ENCODE results near the gene DEDD. TPM values are rescaled to one million over a fixed set of nuclear protein-coding genes. Genes with fewer than 3 reads are reported as not detected.

The DEDD gene
- total RNA-seq, 1 experiment from 2014 or later: 32.8 TPM

GRCh38 chr1:161180639-161181038 is 48.2 kb upstream of the DEDD start (continued):
- no peak for TF ChIP-seq REST (IDR thresholded peaks at IDR 0.05; ENCODE audit: low read depth)

- intact Hi-C loops (cut with micrococcal nuclease): no loop called here
- RAD21 ChIA-PET (ENCODE audit: low non-redundant PET in 1 of 2, low total read pairs in 2 of 2, uncharacterized antibody in 2 of 2, unreplicated experiment in 2 of 2): no interaction called here
- POLR2A ChIA-PET: interaction anchor here (2.1 kb wide), 1 partner anchor 13 kb away, joined by 4 read pairs; the partner anchor contains the start of gene PPOX
Measured at GRCh38 chr1:161179698-161180097, 47.2 kb upstream of the DEDD start.

More at GRCh38 chr1:161179698-161180097, 47.2 kb upstream of the DEDD start:
- Histone ChIP-seq H3K9me2 (ENCODE audit: insufficient read depth) (no peaks in the 10 kb centered on the region), H3K27me3 (ENCODE audit: insufficient read depth, low read length) (no peaks in the 10 kb centered on the region), H3K4me2 (ENCODE audit: low read length) (no peak overlapping the region), H3K36me3 (ENCODE audit: control insufficient read depth in 1 of 2, insufficient read depth in 2 of 2, low read length in 2 of 2) (peaks cover 2 to 4% of the 10 kb centered on the region in 2 experiments; a peak in 1 of 4 replicates), H3K4me3 (replicated peaks in 1 of 2; ENCODE audit: low read depth in 1 of 2, low read length in 2 of 2) (no peak overlapping the region), H3K79me2 (ENCODE audit: insufficient read depth, low read length) (peaks cover 17% of the 10 kb centered on the region), H4K20me1 (ENCODE audit: insufficient read depth) (no peaks in the 10 kb centered on the region), H3K9me3 (ENCODE audit: control insufficient read depth in 1 of 2, insufficient read depth in 1 of 2, low read depth in 1 of 2, low read length in 2 of 2) (no peaks in the 10 kb centered on the region), H3K27ac (ENCODE audit: low read depth, low read length) (no peak overlapping the region), H2AFZ (ENCODE audit: low read depth, low read length, poor library complexity, severe bottlenecking) (no peak overlapping the region), H3K4me1 (ENCODE audit: control insufficient read depth in 1 of 2, insufficient read depth in 2 of 2, low read length in 2 of 2) (peaks cover 19 to 35% of the 10 kb centered on the region in 2 experiments), H3K9ac (ENCODE audit: low read length) (no peak overlapping the region)
- DNase-seq (ENCODE audit: low read depth, low spot score) (no peak), ATAC-seq (no peak)
- no TSS peak for BruUV-seq (replicated peaks)
- no peak for TF ChIP-seq CBX3 (IDR thresholded peaks at IDR 0.05; ENCODE audit: low read depth)
- no peak for TF ChIP-seq ATF3 (IDR thresholded peaks at IDR 0.05)
- TF ChIP-seq SP1 (IDR thresholded peaks at IDR 0.05; ENCODE audit: low read depth): no peak
- no peak for TF ChIP-seq ELF1 (IDR thresholded peaks at IDR 0.05; ENCODE audit: borderline replicate concordance, low read depth)
- TF ChIP-seq EZH2 (IDR thresholded peaks at IDR 0.05): no peak
- TF ChIP-seq SIN3A (IDR thresholded peaks at IDR 0.05; ENCODE audit: low read depth): no peak
- no peak for TF ChIP-seq EGR1 (IDR thresholded peaks at IDR 0.05; ENCODE audit: low read depth)
- no peak for TF ChIP-seq EZH2phosphoT487 (IDR thresholded peaks at IDR 0.05; ENCODE audit: borderline replicate concordance)
- TF ChIP-seq SRF (IDR thresholded peaks at IDR 0.05; ENCODE audit: low read depth): no peak
- no peak for TF ChIP-seq YY1 (IDR thresholded peaks at IDR 0.05; ENCODE audit: extremely low read depth, insufficient replicate concordance, low read depth, low read length)
- no peak for TF ChIP-seq ZBTB33 (IDR thresholded peaks at IDR 0.05; ENCODE audit: extremely low read depth, insufficient replicate concordance, low read length)
- TF ChIP-seq FOSL1 (IDR thresholded peaks at IDR 0.05; ENCODE audit: low read depth): no peak
- TF ChIP-seq POLR2AphosphoS5 (IDR thresholded peaks at IDR 0.05; ENCODE audit: low read depth, low read length): no peak
- no peak for TF ChIP-seq ZNF274 (IDR thresholded peaks at IDR 0.05; ENCODE audit: low read depth, low read length)
- no peak for TF ChIP-seq CTCF (IDR thresholded peaks at IDR 0.05 in 2 of 3, conservative IDR thresholded peaks at IDR 0.05 in 1 of 3; ENCODE audit: borderline replicate concordance in 1 of 3, insufficient read depth in 1 of 3, low read depth in 2 of 3, low read length in 2 of 3)
- no peak for TF ChIP-seq ZFX (IDR thresholded peaks at IDR 0.05)
- TF ChIP-seq MAX (IDR thresholded peaks at IDR 0.05): no peak
- CTCF ChIA-PET: interaction anchor here (0.6 kb wide), 1 partner anchor 1148 kb away, joined by 4 read pairs; the partner anchor contains the start of gene PIGM

Data from HCT116 (cell line).